Esophagus mucosa (tissue), 1 donor: ENCODE data around the gene CEACAM18. TPM values are rescaled to one million over a fixed set of nuclear protein-coding genes. Genes with fewer than 3 reads are reported as not detected.
A peak's percentile ranks its signal among the peaks of the same experiment; 100 is the strongest.
"Not testable (repeated sequence)": the region's sequence is repeated elsewhere in the genome, so short reads cannot be mapped to it uniquely, and the experiment has no call there.

Experiments used
- ATAC-seq: fragments of 200-7000 bp; cut with Tn5 transposase; one replicate; pipeline ENCODE4 v1.9.1; 2020
- total RNA-seq: library from RNA; stranded (reverse); gene quantifications from one replicate; pipeline ENCODE4 v1.2.4, GENCODE V29; 2023
- donor health status: DM: yes; HTN: yes; CAD: no.

Gene CEACAM18
- not detected for total RNA-seq

DNA sequence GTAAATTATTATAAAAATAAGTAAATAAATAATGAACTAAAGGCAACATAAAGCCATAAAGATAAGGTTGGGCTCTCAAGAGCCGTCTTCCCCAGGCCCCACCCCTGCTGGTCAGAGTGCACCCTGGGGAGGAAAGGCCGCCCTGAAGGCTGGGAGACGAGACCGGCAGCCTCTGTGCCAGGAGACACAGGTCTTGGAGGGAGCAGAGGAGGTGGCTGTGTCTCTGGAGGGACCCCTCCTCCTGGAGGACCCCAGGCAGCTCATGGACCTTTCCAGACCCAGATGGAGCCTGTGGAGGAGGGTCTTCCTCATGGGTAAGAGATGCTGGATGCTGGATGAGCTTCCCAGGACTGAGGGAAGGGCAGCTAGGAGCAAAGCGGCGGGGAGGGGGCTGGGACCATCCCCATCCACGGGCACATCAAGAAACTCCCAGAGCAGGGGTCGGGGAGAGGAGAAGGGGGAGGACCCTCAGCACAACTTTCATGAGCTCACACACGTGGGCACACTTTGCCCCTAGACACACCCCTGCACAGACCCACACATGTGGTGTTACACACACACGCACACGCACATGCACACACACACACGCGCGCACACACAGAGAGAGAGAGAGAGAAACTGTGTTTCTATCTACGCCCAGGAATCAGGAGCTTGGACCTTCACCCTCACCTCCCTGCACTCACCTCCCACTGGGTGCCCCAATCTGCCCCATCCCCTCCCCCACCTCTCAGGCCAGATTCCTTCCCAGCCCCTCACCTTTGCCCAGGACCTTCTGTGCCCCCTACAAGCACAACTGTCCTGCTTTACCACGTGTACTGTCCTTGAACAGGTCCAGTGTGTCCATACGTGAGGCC is at the start of gene CEACAM18:
Gene CEACAM18, plus strand, starts transcription at position 159 of the 854 bp plus-strand sequence.
- ATAC-seq = no peak

DNA sequence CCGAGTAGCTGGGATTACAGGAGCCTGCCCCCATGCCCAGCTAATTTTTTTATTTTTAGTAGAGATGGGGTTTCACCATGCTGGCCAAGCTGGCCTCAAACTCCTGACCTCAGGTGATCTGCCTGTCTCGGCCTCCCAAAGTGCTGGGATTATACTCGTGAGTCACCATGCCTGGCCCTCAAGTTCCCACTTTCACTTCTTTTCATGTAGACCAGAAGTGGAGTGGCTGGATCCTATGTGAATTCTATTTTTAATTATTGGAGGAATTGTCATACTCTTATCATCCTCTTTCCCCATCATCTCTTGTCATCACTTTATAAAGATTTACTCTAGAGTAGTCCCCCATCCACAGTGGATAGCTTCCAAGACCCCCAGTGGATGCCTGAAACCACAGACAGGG is 48.1 kb upstream of the CEACAM18 start:
- ATAC-seq = no peak

DNA sequence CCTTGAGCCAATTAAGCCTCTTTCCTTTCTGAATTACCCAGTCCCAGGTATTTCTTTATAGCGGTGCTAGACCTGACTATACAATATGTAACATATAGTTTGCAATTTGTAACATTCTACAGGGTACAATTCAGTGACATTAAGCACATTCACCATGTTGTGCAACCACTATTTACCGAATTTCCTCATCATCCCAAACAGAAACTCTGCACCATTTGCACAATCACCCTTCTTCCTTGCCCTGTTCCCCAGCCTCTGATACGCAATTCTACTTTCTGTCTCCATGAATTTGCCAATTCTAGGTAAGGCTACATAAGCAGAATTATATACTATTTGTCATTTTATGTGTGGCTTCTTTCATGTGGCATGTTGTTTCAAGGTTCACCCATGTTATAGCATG is 47.2 kb upstream of the CEACAM18 start:
- no peak for ATAC-seq

DNA sequence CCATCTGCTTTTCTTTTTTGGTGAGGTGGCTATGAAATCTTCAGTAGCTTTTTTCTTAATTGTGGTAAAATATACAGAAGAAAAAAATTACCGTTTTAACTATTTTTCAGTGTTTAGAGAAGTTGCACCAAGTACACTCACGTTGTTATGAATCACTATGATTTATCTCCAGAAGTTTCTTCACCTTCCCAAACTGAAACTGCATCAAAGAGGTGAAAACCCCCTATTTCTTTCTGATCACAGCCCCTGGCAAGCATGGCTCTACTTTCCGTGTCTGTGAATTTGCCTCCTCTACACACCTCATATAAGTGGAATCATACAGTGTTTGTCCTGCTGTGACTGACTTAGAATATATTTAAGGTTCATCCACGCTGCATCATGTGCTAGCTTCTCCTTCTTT is 45.3 kb upstream of the CEACAM18 start:
- ATAC-seq = no peak

DNA sequence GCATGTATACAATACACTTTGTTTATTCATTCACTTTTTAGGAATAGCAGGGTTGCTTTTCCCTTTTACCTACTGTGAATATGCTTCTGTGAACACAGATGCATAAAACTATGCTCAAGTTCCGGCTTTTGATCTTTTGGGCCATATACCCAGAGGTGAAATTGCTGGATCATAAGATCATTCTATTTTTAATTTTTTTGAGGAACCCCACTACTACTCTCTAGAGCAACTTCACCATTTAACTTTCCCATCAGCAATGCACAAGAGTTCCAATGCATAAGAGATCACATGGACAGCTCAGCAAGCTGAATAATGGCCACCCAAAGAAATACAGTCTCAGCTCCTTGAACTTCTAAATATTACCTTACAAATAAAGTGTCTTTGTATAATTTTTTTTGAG is 43.9 kb upstream of the CEACAM18 start:
- ATAC-seq = no peak

DNA sequence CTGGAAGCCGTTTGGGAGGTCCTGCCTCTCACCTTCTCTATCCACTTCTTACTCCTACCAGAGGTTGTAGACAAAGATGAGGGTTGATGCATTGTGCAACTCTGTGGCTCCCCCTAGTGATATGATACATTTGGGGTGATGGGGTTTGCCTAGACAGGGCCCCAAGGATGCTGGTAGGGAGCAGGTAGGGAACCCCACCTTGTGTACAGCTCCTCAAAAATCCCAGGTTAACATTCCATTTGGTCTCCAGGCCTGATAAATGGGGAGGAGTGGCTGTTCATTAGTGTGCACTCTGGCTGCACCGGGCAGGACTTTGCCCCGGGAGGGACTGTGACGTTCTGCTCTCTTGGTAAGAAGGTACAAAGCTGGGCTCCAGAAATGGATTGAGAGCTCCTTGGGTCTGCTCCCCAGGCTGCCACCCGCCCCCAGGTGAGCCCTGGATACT is 39.3 kb upstream of the CEACAM18 start:
- peak; percentile 58 for ATAC-seq

DNA sequence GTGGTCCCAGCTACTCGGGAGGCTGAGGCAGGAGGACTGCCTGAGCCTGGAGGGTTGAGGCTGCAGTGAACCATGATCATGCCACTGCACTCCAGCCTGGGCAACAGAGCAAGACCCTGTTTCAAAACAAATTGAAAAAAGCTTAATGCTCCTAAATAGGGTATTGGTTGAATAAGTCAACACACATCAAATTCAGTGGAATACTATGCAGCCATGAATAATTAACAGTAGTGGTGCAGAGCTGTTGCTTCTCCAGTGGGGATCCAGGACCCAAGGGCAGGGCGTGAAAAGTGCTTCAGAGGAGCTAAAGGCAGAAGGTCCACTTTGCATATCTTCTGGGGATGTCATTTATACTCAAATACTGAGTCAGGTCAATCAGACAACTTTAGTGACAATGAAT is 38.3 kb upstream of the CEACAM18 start:
- no peak for ATAC-seq

DNA sequence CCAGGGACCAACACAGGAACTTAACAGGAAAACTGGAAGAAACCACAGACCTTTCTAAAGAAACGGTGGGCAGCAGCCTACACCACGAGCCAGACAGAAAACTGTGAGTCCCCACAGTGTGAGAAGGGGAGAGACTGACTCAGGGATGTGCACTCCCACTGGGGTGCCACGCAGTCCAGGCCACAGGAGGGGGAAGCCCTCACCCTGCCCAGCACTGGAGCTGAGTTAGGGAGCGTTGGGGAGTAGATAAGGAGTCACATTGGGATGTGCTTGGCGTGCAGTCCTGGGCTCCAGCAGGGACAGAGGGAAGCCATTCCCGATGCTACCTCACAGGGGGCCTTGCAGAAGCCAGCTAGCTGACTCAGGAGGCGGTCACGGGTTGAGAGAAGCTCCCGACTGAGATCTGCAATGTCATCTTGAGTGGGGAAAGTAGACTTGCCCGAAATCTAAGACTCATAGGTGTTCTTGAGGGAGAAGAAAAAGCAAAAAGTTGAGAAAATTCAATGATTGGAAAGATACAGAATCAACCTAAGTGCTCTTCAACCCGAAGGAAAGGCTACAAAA is 37.4 kb upstream of the CEACAM18 start:
- ATAC-seq = peak; percentile 21

DNA sequence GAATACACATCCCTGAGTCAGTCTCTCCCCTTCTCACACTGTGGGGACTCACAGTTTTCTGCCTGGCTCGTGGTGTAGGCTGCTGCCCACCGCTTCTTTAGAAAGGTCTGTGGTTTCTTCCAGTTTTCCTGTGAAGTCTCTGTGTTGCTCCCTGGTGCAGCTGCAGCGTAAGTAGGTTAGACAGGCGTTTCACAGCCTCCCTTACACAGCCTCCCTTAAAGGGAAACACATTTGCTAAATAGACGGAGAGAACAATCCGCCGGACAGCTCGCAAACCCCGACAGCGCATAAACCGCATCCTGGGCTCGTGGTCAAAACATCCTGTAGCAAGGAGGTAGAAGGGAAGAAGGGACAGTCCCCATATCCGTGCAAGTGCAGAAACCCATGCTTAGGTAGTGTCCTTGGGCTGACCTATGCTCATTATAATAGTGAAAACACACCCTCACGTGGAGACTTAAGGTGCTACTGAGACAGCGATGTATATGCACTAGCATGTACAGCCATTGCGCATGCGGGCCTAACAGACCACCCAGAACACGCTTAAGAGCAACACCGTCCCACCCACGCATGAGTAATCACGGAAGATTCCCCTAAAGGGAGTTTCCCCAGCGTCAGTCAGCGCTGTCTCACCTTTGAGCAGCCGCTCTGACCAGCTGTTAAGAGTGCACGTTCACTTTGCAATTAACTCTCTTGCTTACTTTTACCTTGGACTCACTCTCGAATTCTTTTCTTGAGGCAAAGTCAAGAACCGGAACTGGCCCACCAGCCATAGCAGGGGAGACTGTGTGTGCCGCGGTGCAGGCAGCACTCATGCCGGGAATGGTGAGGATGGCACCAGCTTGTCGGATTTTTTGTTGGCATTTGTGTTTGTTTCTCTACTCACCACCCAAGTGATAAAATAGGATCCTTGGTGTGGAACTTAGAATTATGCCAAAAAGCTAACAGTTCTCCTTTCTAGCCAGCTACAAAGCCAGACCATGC is 36.6 kb upstream of the CEACAM18 start:
- ATAC-seq = peak; percentile 88

DNA sequence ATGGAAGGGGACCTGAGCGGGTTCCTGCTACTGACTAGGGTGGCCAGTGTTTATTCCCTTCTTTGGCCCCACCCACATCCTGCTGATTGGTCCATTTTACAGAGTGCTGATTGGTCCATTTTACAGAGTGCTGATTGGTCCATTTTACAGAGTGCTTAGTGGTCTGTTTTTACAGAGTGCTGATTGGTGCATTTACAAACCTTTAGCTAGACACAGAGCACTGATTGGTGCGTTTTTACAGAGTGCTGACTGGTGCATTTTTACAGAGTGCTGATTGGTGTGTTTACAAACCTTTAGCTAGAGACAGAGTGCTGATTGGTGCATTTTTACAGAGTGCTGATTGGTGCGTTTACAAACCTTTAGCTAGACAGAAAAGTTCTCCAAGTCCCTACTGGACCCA is 30.8 kb upstream of the CEACAM18 start:
- not testable (repeated sequence) for ATAC-seq

DNA sequence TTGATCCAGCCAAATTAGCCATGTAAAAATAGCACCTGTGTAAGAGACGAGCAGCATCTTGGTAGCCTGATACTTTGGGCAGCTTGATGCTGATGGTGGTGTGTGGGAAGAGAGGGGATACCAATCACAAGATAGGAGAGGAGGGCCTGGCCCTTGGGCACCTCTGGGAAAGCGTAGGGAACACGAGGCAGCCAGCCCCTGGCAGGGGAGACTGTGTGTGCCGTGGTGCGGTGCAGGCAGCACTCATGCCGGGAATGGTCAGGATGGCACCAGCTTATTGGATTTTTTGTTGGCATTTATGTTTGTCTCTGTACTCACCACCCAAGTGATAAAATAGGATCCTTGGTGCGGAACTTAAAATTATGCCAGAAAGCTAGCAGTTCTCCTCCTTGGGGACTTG is 30.3 kb upstream of the CEACAM18 start:
- ATAC-seq = no peak

DNA sequence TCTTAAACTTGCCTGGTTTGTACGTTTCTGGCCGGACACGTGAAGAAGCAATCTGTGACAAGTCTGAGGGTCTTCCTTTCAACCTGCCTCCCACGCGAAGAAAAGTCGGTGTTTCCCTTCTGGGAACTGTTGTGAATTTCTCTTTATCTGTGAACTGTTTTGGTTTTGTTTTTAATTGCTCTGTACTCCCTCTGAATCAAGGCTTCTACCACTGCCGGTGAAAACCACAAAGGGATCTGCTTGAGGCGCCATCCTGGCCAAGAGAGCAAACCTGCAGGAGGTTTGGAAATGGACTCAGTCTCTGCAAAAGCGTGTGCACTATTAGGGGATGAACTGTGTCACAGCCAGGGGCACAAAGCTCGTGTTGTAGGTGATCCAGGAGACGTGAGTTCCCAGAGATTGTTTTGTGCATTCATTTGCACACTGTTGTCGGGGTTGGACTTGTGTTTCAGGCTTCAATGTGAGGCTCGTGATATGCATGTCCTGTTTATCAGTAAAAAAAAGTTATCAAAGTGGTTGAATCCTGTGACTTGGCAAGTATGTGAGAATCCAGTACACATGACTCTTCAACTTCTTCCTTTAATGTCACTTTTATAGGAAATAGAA is 29.8 kb upstream of the CEACAM18 start:
- ATAC-seq = no peak

DNA sequence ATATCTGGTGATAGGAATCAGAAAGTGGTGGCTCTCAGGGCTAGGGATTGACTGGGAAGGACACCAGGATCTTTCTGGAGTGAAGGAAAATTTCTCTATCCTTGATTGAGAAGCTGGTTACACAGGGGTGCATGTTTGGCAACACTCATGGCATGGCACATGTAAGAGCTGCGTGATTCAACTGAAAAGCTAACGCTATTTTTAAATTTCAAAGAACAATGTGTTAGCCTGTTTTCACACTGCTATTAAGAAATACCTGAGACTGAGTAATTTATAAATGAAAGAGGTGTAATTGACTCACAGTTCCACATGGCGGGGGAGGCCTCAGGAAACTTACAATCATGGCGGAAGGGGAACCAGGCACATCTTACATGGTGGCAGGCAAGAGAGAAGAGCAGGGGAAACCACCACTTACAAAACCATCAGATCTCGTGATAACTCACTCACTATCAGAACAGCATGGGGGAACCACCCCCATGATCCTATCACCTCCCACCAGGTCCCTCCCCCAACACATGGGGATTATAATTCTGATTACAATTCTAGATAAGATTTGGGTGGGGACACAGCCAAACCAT is 27.5 kb upstream of the CEACAM18 start:
- no peak for ATAC-seq

DNA sequence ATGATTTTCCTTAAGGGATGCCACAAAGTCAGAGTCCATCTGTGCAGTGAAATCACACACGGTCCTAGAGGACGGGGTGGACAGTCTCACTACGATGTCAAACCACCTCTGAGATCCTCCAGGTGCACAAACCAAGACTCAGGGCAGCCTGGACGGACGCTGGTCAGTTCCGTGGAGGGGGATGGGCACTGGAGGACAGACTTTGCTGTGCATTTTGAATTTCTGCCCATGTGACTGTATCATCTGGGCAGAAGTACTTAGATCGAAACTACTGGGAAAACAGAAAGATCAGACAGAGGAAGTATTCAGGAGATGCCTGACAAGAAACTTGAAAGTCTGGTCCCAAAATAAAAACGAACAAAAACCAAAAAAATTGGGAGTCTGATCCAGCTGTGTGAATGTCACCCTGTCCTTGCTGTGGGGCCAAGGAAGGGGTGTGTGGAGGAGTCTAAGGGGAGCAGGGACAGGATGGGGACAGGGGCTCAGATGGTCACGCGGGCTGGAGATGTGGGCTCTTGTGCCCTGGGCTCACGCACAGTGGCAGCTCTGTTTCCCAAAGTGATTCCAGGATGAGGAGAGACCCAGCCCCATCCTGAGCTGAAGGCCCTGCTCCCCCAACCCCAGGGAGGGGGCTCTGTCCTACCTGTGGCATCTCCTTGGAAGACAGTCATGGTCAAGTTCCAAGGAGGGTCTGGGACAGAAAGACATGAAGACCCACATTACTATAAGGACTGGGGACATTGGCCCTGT is 21.6 kb upstream of the CEACAM18 start:
- no peak for ATAC-seq

DNA sequence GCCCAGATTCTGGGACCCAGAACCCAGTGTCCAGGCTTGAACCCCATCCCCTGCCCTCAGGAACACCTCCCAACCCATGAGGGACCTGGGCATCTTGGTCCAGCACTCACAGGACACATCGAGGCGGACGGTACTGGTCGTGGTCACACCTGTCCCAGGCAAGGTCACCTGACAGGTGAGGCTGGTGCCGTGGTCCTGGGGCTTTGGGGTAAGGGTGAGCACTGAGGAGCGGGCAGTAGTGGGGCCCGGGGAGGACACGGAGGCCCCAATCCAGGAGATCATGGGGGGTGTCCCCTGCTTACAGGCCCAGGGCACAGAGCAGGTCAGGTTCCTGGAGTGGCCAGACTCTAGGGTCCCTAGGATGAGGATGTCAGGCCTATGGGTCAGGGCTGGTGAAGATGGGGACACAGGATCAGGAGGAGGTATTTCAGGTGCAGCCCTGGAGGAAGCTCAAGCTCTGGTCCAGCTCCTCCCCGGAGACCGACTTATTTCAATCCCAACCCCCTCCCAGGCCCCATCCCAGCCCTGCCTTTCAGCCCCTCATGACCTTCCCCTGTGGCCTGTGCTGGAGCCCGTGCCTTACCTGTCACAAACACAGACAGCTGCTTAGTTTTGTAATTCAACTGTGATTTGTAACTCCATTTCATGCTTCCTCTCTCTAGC is 20.9 kb upstream of the CEACAM18 start:
- no peak for ATAC-seq

DNA sequence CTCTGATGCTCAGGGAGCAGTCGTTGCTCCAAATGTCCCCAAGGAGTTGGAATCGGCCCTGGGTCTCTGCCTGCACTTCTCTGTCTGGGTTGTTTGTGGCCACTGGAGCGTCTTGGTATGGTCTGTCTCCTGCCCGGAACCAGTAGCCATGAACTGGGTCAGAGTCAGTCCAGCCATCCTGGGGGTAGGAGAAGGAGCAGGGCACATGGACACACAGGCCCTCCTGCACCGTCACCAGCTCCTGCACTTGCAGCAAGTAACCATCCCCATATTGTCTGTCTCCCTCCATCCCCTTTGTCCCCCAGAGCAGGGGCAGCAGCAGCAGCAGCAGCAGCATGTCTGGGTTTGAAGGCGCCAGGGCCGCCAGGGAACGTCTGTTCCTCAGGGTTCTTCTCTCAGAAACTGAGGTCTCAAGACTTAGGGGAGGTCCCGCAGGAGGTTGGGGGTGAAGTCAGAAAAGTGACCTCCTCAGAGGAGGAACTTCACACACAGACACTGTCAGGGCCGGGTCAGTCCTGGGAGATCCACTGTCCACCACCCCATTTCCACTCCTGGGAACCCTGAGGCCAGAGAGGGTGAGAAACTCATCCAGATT is 20.2 kb upstream of the CEACAM18 start, which contains the start of gene SIGLEC8:
Gene SIGLEC8, minus strand, starts transcription at position 404 of the 595 bp plus-strand sequence. Its CDS starts 67 bp downstream, at position 337.
- no peak for ATAC-seq

DNA sequence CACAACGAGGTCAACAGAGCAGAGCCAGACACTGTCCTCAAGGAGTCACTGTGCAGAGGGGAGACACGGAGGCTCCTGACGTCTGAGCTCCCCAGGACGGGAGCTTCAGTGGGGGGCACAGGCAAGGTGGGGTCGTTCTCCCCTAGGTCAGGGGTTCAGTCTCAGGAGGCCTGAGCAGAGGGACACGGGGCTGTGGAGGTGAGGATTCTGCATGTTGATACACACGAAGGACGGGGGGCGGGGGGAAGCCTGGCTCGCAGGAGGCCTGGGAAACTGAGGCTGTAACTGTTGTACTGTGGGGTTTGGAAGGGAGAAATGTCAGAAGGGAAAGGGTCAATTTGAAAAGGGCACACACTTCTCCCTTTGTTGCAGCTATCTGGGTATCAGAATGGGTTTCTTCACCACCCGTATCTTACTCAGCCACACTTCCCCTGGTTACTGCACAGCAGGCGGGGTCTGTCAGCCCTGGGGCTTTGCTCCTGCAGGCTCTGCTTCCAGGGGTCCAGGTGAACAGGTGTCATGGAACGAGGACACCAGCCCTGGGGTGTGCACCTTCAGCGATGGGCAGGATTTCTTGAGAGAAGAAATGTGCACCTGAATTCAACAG is 19.3 kb upstream of the CEACAM18 start:
- no peak for ATAC-seq

DNA sequence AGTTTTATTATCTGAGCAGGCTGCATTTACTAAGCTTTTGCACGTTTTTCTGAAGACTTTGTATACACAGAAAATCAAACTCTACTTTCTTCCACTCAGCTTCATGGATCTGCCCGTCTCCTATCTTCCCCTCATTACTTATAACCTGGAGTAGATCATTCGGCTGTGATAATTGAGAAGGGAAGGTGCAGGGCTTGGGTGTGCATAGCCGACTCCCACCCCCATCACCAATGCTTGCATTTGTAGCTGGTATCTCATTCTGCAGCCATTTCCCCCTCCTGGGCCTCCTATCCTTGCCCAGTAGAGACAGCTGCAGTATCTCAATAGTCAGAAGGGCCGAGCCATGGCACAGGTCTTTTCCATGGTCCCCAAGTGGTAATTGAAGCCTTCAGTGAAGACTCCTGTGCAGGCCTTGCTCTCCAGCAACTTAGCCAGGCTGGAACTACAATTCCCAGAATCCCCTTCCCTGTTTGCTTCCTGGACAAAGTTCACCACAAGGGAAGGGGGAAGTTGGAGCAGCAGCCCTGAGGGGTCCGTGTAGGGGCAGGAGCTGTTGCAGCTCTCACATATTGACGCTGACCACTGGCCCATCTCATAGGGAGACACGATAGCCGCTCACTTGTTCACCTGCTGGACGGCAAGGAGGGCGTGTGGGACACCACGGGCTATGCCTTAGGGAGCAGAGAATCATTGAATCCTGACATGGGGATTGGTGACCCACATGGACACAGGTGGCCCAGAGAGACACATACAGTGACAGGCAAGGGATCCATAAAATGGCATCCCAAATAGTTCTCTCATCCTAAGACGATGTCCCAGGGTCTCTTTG is 18.0 kb upstream of the CEACAM18 start:
- no peak for ATAC-seq

DNA sequence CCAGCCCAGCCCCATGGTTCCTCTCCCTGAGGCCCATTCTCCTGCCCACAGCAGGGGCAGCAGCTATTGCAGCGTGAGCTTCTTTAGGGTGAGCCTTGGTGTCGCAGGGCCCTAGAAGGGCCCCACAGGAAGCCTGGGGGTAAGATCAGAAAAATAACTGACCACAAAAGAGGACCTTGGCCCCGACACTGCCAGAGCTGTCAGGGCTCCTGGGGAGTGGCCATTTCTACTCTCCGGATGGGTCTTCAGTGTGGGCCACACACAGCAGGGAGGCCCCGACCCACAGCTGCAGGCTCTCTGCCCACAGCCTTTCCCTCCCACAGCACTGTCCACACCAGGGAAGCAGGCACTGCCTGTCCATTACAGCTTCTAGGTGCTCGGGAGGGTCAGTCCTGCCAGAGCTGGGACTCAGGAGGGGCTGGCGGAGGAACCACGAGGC is 16.6 kb upstream of the CEACAM18 start:
- peak; percentile 27 for ATAC-seq
